GM21717 (cell line): ENCODE measurements around the gene ZNF778.
"Not testable (repeated sequence)": the region's sequence is repeated elsewhere in the genome, so short reads cannot be mapped to it uniquely, and the experiment has no call there.

Experiments used
- ATAC-seq: cut with Tn5 transposase; IDR thresholded peaks from one replicate; pipeline ENCODE4 v1.9.1; 2021; ENCODE audit warnings: mild to moderate bottlenecking, moderate library complexity; ENCODE audit not compliant: unreplicated experiment

Gene ZNF778

DNA sequence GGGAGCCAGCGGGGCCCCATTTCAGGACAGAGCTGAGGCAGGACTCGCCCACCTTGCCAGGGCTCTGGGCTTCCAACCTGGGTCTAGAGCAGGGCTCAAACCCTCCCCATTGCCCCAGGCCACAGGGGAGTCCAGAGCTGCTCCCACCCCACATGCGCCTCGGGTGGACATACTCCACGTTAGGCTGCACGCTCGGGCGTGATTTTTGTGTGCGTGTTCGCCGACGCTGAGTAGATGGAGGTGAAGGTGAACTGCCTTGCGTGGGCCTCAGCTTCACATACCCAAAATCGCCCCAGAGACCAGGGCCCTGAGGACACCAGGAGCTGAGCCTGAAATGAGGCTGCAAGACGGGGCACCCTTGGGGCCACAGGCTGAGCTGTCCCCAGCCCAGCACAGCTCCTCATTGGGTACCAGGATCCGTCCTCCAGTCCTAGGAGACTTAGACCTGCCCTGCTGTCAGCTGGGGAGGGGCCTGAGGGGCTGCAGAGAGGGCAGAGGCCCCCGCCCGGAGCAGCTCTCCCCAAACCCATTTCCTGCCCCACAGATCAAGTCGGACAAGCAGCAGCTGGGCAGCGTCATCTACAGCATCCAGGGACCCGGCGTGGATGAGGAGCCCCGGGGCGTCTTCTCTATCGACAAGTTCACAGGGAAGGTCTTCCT lies 37.7 kb upstream of the ZNF778 start:
- ATAC-seq = no peak

DNA sequence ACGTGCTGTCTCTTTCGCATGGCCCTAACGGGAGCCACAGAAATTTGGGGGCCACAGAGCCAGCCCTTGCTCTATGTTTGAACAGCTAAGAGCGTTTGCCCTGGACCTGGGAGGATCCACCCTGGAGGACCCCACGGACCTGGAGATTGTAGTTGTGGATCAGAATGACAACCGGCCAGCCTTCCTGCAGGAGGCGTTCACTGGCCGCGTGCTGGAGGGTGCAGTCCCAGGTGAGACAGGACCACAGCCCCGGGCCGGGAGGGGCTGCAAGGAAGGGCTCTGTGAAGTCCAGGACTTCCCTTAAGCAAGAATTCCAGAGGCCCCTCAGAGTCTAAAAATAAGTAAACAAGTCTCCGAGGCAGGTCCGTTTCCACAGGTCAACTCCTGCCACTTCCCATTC lies 34.0 kb upstream of the ZNF778 start:
- no peak for ATAC-seq

DNA sequence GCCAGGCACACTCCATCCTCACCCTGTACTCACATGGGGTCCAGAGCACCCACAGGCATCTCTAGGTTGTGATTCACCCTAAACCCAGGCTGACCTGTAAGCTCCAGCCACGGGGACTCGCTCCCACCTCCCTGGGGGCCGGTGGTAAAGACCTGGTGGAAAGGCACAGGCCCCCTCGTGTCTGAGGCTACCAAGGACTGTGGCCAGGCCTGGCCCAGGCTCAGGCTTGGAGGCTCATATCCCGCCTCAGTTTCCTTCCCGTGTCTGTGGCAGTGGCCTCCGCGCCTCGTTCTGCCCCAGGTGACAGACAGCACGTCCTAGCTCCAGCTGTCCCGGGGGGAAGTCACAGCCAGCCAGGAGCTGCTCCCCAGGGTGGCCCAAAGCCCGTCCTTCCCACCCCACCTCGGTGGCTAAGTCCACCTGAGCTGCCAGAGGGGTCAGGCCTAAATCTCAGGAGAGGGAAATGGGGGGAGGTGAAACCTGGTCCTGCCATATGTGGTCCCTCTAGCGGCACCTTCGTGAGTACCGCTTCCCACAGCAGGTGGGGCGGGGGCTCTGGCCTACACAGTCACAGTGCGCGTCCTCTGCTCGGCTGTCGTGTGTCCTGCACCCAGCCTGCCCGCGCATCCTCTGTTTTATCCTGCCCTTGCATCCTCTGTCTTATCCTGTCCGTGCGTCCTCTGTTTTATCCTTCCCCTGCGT lies 33.4 kb upstream of the ZNF778 start:
- ATAC-seq = no peak

DNA sequence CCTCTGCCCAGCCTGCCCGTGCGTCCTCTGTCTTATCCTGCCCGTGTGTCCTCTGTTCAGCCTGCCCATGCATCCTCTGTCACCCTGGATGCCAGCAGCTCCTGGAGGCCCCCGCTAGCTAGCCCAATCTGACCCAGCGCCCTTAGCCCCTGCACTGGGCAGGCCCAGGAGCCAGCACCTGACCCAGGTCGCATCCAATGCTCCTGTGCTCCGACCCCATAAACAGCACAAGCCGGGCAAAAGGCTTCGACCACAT lies 32.9 kb upstream of the ZNF778 start:
- ATAC-seq = no peak

DNA sequence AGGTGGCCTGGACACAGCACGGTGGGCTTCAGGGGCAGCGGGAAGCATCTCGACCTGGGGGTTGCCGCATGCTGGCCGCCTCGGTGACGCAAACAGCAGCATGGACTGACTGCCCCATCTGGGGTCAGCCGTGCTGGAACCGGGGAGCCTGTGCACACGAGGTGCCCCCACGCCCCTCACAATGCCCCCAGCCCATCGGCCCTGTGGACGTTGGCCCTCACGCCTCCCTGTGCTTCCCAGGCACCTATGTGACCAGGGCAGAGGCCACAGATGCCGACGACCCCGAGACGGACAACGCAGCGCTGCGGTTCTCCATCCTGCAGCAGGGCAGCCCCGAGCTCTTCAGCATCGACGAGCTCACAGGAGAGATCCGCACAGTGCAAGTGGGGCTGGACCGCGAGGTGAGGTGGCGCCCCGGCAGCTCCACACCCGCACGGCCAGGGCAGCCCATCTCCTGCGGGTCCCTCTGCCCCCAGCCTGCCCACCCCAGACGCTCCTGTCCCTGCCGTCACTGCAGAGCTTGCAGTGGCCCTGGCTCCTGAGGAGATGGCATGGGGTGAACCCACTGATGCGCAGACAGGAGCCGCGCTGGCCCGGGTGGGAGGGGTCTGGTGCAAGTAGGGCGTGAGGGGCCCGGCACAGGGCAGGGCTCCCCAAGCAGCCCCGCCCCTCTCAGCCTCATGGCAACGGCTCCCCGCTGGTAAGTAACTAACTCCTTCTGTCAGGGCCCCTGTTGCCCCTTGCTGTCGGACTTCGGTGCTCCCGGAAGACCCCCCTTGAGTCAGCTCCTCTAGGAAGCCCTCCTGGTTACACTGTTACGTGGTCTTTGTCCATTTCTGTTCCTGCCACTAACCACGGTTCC lies 32.3 kb upstream of the ZNF778 start:
- ATAC-seq = no peak

DNA sequence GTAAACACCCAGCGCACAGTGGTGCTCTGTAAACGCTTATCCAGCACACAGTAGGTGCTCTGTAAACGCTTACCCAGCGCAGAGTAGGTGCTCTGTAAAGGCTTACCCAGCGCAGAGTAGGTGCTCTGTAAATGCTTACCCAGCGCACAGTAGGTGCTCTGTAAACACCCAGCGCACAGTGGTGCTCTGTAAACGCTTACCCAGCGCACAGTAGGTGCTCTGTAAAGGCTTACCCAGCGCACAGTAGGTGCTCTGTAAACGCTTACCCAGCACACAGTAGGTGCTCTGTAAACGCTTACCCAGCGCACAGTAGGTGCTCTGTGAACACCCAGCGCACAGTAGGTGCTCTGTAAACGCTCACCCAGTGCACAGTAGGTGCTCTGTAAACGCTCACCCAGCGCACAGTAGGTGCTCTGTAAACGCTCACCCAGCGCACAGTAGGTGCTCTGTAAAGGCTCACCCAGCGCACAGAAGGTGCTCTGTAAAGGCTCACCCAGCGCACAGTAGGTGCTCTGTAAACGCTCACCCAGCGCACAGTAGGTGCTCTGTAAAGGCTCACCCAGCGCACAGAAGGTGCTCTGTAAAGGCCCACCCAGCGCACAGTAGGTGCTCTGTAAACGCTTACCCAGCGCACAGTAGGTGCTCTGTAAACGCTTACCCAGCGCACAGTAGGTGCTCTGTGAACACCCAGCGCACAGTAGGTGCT lies 31.5 kb upstream of the ZNF778 start:
- ATAC-seq = not testable (repeated sequence)

DNA sequence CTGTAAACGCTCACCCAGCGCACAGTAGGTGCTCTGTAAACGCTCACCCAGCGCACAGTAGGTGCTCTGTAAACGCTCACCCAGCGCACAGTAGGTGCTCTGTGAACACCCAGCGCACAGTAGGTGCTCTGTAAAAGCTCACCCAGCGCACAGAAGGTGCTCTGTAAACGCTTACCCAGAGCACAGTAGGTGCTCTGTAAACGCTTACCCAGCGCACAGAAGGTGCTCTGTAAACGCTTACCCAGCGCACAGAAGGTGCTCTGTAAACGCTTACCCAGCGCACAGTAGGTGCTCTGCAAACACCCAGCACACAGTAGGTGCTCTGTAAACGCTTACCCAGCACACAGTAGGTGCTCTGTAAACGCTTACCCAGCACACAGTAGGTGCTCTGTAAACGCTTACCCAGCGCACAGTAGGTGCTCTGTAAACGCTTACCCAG lies 30.9 kb upstream of the ZNF778 start:
- ATAC-seq = not testable (repeated sequence)

DNA sequence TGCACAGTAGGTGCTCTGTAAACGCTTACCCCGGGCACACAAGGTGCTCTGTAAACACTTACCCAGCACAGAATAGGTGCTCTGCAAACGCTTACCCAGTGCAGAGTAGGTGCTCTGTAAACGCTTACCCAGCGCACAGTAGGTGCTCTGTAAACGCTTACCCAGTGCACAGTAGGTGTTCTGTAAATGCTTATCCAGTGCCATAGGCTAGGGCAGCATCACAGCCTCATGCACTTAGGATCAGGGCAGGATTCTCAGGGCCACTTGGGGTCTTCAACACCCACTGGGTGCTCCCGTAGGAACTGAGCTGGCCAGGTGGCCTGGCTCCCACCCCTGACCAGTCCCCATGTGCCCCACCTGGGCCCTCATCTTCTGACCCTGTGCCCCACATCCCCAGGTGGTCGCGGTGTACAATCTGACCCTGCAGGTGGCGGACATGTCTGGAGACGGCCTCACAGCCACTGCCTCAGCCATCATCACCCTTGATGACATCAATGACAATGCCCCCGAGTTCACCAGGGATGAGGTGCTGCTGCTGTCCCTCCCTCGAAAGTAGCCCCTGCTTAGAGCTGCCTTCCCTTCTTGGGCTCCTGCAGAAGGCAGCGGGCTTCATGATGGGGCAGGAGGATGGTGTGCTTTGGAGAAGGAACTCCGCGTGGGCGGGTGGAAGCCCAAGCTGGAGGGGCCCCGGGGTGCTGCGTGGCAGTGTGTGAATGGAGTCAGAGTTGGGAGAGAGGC lies 30.3 kb upstream of the ZNF778 start:
- no peak for ATAC-seq

DNA sequence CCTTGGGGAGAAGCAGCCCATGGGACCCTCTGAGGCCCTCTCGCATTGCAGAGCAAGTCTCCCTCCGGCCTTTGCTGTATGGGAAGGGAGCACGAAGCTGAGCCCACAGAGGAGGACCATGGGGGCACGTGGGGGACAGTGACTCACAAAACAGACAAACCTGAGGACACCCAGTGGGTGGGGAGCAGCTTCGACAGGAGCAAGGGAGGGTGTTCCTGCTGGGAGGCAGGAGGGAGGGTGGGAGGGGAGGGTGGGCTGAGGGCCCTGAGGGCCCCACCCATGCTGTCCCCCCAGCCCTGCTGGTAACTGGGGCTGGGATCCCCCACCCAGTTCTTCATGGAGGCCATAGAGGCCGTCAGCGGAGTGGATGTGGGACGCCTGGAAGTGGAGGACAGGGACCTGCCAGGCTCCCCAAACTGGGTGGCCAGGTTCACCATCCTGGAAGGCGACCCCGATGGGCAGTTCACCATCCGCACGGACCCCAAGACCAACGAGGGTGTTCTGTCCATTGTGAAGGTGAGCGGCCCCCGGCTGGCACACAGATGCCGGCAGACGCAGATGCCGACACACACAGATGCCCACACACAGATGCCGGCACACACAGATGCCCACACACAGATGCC lies 29.6 kb upstream of the ZNF778 start:
- no peak for ATAC-seq

DNA sequence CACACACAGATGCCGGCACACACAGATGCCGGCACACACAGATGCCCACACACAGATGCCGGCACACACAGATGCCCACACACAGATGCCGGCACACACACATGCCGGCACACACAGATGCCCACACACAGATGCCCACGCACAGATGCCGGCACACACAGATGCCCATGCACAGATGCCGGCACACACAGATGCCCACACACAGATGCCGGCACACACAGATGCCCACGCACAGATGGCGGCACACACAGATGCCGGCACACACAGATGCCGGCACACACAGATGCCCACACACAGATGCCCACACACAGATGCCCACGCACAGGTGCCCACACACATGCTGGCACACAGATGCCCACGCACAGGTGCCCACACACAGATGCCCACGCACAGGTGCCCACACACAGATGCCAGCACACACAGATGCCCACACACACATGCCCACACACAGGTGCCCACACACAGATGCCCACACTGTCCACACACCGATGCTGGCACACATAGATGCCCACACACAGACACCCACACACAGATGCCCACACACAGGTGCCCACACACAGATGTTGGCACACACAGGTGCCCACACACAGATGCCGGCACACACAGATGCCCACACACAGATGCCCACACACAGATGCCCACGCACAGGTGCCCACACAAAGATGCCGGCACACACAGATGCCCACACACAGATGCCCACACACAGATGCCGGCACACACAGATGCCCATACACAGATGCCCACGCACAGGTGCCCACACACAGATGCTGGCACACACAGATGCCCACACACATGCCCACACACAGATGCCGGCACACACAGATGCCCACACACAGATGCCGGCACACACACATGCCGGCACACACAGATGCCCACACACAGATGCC lies 28.8 kb upstream of the ZNF778 start:
- ATAC-seq = not testable (repeated sequence)

DNA sequence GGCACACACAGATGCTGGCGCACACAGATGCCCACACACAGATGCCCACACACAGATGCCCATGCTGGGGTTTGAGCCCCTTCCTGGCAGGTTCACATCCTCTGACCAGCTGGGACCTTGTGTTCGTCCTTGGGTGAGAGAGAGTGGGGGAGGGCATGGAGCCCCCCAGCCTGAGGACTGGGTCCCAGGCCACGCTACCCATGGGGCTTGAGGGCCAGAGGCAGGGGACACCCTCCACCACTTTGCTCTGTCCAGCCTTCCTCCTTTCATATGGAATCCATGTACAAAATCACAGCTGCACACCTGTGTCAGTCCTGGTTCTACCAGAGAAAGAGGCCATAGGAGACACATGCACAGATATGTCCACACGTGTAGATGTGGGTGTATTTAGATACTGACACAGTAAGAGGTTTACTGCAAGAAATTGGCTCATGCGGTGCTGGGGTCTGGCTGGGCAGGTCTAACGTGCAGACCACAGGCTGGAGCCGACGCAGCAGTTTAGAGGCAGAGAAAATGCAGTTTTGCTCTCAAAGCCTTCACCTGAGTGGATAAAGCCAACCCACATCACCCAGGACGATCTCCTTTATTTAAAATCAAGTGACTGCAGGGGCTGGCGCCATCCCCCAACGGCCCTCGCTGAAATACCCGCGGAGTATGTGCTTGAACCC lies 28.0 kb upstream of the ZNF778 start:
- ATAC-seq = no peak

DNA sequence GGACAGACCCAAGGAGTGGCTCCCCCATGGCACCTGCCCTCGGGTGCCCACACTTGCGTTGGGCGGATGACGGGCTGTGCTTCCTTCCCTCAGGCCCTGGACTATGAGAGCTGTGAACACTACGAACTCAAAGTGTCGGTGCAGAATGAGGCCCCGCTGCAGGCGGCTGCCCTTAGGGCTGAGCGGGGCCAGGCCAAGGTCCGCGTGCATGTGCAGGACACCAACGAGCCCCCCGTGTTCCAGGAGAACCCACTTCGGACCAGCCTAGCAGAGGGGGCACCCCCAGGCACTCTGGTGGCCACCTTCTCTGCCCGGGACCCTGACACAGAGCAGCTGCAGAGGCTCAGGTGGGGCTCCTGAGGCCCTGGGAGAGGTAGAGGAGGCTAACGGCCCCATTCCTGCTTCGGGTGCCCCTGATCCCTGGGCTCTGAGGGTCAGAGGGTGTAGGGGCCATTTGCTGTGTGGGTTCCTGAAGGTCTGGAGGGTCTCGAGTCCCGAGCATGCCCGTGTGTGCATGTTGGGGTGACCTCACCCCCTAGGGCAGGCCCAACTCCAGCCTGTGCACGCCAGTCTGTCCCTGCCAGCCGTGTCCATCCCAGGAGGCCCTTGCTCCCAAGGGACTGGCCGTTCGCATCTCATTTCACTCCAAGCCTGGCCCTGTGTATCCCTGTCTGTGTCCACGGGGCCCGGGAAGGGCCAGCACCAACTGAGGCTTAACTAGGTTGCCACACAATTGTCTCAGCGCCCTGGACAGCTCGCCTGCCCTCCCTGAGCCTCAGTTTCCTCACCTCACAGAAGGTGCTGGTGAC lies 27.1 kb upstream of the ZNF778 start:
- ATAC-seq = no peak

DNA sequence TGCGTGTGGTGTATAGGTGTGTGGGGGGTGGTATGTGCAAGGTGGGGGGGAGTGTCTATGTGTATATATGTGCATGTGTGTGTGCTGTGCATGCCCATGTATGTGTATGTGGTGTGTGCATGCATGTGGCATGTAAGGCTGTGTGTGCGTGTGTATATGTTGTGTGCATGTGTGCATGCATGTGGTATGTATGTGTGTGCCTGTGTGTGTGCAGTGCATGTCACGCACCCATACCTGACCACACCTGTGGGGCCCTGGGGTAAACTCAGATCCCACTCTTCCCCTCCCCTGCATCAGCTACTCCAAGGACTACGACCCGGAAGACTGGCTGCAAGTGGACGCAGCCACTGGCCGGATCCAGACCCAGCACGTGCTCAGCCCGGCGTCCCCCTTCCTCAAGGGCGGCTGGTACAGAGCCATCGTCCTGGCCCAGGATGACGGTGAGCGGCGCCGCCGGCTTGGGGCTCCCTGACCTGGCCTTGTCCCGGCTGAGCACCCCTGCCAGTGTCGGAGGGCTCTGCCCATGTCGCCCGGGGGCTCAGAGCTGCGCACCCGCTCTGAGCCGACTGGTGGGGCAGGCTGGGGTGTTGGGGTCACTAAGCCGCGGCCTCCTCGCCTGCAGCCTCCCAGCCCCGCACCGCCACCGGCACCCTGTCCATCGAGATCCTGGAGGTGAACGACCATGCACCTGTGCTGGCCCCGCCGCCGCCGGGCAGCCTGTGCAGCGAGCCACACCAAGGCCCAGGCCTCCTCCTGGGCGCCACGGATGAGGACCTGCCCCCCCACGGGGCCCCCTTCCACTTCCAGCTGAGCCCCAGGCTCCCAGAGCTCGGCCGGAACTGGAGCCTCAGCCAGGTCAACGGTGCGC lies 26.2 kb upstream of the ZNF778 start:
- ATAC-seq = no peak

DNA sequence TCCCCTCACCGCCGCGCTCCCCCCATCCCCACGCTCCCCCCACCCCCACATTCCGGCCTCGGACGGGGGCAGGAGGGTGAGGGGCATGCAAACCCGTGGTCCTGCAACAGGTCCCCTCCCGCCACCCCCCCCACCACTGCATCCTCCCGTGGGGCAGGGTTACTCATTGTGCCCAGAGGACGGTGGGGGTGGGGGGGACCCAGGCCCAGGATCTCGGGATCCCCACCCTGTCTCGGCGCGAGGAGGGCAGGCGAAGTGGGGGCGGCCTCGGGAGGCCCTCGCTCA lies 25.7 kb upstream of the ZNF778 start:
- no peak for ATAC-seq

DNA sequence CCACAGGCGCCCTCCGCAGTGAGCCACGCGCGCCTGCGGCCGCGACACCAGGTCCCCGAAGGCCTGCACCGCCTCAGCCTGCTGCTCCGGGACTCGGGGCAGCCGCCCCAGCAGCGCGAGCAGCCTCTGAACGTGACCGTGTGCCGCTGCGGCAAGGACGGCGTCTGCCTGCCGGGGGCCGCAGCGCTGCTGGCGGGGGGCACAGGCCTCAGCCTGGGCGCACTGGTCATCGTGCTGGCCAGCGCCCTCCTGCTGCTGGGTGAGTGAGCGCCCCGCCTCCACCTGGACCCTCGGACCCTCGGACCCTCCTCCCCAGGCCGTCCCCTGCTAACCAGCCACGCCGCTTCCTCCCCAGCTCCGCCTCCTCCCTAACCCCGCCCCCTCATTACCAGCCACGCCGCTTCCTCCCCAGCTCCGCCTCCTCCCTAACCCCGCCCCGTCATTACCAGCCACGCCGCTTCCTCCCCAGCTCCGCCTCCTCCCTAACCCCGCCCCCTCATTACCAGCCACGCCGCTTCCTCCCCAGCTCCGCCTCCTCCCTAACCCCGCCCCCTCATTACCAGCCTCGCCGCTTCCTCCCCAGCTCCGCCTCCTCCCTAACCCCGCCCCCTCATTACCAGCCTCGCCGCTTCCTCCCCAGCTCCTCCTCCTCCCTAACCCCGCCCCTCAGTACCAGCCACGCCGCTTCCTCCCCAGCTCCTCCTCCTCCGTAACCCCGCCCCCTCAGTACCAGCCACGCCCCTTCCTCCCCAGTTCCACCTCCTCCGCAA lies 25.1 kb upstream of the ZNF778 start:
- ATAC-seq = not testable (repeated sequence)

DNA sequence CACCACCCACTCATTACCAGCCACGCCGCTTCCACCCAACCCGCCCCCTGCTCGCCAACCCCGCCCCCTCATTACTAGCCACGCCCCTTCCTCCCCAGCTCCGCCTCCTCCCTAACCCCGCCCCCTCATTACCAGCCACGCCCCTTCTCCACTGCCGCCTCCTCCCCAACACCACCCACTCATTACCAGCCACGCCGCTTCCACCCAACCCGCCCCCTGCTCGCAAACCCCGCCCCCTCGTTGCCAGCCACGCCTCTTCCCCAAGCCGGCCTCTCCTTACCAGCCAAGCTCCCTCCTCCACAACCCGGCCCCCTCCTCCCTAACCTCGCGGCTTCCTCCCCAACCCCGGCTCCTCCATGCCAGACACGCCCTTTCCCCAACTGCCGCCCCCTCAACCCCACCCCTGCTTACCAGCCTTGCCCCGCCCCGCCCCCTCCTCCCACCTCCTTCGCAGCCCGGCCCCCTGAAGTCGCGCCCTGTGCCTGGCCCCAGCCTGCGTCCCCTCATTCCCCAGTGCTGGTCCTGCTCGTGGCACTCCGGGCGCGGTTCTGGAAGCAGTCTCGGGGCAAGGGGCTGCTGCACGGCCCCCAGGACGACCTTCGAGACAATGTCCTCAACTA lies 24.4 kb upstream of the ZNF778 start:
- ATAC-seq = no peak
